DMS114 treated with DMSO at 0.1 percent for 48 hours (cell line): ENCODE results near the gene MEF2D.

Source experiments
- DNase-seq: peaks from one replicate; lab custom pipeline; 2025; ENCODE audit not compliant: unreplicated experiment; lab: John Stamatoyannopoulos, UW

The MEF2D gene

GRCh38 chr1:156500543-156500792 is at the start of gene MEF2D:
Gene MEF2D, minus strand, starts transcription at chr1:156500775. Its CDS starts 17,483 bp downstream, at chr1:156483292.
- DNase-seq, result no peak

GRCh38 chr1:156550346-156550745 is 49.8 kb upstream of the MEF2D start:
- no peak for DNase-seq

- no peak for DNase-seq
These were observed 49.3 kb upstream of the MEF2D start for GRCh38 chr1:156549831-156550230.

- no peak for DNase-seq
These were observed 48.8 kb upstream of the MEF2D start for GRCh38 chr1:156549390-156549789.

GRCh38 chr1:156547982-156548381 is 47.4 kb upstream of the MEF2D start:
- DNase-seq, result no peak

- no peak for DNase-seq
These were observed 46.9 kb upstream of the MEF2D start for GRCh38 chr1:156547434-156547833.

GRCh38 chr1:156546267-156546666 is 45.7 kb upstream of the MEF2D start:
- no peak for DNase-seq

- no peak for DNase-seq
These were observed 44.1 kb upstream of the MEF2D start for GRCh38 chr1:156544592-156545102.

- DNase-seq, result no peak
These were observed 42.5 kb upstream of the MEF2D start for GRCh38 chr1:156543066-156543465.

GRCh38 chr1:156540955-156541354 is 40.4 kb upstream of the MEF2D start:
- DNase-seq, result no peak

GRCh38 chr1:156539818-156540355 is 39.3 kb upstream of the MEF2D start:
- DNase-seq, result no peak

GRCh38 chr1:156538711-156539440 is 38.3 kb upstream of the MEF2D start:
- DNase-seq, result no peak

GRCh38 chr1:156537027-156537426 is 36.5 kb upstream of the MEF2D start:
- DNase-seq, result no peak

- DNase-seq, result no peak
These were observed 34.0 kb upstream of the MEF2D start for GRCh38 chr1:156534424-156535060.

- DNase-seq, result no peak
These were observed 33.1 kb upstream of the MEF2D start for GRCh38 chr1:156533568-156534220.

GRCh38 chr1:156532374-156532773 is 31.8 kb upstream of the MEF2D start:
- no peak for DNase-seq

GRCh38 chr1:156530006-156530405 is 29.4 kb upstream of the MEF2D start:
- no peak for DNase-seq

- no peak for DNase-seq
These were observed 28.4 kb upstream of the MEF2D start for GRCh38 chr1:156528875-156529425.

GRCh38 chr1:156528231-156528630 is 27.7 kb upstream of the MEF2D start:
- DNase-seq, result no peak

- DNase-seq, result no peak
These were observed 27.0 kb upstream of the MEF2D start for GRCh38 chr1:156527584-156527983.

- no peak for DNase-seq
These were observed 25.4 kb upstream of the MEF2D start for GRCh38 chr1:156525856-156526489.
